ENCODE data around the gene TBC1D14. TPM values are rescaled to one million over a fixed set of nuclear protein-coding genes. Genes with fewer than 3 reads are reported as not detected.

The TBC1D14 gene
- total and polyA plus RNA-seq, 9 of the 15 experiments (the other 6 are each of a cell fraction or from before 2014, with no cell fraction given), result 2.1 to 59.6 (median 44.8) TPM

DNA sequence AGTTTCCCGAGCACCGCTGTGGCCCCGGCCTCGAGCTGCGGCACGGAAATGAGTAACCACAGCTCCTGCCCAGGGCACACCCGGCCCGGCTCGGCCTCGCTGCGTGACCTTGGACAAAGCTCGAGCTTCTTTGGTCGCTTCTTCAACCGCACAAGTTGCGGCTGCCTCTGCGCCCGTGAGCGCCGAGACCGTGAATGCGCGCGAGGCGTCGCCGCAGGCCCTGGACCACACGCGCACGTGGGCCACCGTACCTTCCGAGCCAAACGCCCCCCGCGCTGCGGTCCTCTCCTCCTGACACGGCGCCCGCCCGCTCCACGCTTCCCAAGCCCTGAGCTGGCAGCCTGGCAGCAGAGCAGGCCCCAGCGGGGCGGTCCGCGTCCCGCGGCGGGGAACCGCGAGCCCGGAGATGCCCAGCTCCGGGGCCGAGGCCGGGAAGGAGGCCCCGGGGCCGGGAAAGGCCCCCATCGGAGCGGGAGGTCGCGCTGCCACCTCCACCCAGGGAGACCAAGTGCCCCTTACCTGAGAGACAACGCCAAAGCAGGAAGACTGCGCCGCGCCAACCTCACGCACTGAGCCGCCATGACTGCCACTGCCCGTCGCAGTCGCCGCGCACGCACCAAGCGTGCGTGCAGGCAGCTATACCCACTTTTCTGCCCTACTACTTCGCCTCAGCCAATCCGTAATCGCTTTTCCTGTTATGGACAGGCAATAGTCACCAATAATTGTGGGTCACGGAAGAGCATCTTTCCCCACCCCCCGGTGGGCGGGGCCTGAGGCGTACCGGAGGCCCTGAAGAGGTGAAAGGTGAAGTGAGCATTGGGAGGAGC is 158.0 kb downstream of the TBC1D14 start, which contains the start of gene GRPEL1 (continued):
- TF ChIP-seq ESRRB (CRISPR knock-in tag; IDR thresholded peaks at IDR 0.05; ENCODE audit: borderline replicate concordance) (no peak), SMARCA5 (IDR thresholded peaks at IDR 0.05) (no peak), PYGO2 (tag; IDR thresholded peaks at IDR 0.05) (no peak), POLR2B (IDR thresholded peaks at IDR 0.05; ENCODE audit: low read depth, partially characterized antibody) (peak; percentile 53), CBFA2T2 (conservative IDR thresholded peaks at IDR 0.05) (no peak), CTCF (IDR thresholded peaks at IDR 0.05 in 2 of 3, conservative IDR thresholded peaks at IDR 0.05 in 1 of 3; ENCODE audit: insufficient read depth in 2 of 3, low read depth in 1 of 3, low read length in 3 of 3) (no peak), SIRT6 (IDR thresholded peaks at IDR 0.05; ENCODE audit: low read depth, low read length) (no peak), ZBTB1 (CRISPR knock-in tag; IDR thresholded peaks at IDR 0.05; ENCODE audit: borderline replicate concordance, low read depth) (peak; percentile 17; the same call in 1 of the 2 replicates), BCL6 (CRISPR knock-in tag; IDR thresholded peaks at IDR 0.05) (no peak), CREB5 (CRISPR knock-in tag; IDR thresholded peaks at IDR 0.05) (no peak), CHD1 (IDR thresholded peaks at IDR 0.05; ENCODE audit: low read length) (peak; percentile 73), ZNF583 (CRISPR knock-in tag; IDR thresholded peaks at IDR 0.05) (no peak), ZC3H8 (IDR thresholded peaks at IDR 0.05) (no peak), TCFL5 (CRISPR knock-in tag; conservative IDR thresholded peaks at IDR 0.05) (no peak), KDM2B (CRISPR knock-in tag; IDR thresholded peaks at IDR 0.05) (no peak), FOXK2 (conservative IDR thresholded peaks at IDR 0.05 in 1 of 2, IDR thresholded peaks at IDR 0.05 in 1 of 2; ENCODE audit: low read depth in 2 of 2) (peak in 1 of 2 experiments; percentile 30; a peak in 1 of 4 replicates), ZC3H11A (IDR thresholded peaks at IDR 0.05; ENCODE audit: low read depth, low read length) (no peak), RCOR1 (IDR thresholded peaks at IDR 0.05; ENCODE audit: borderline replicate concordance in 1 of 2, low read depth in 2 of 2, low read length in 2 of 2) (peak in 1 of 2 experiments; percentile 63; a peak in 1 of 4 replicates), PHF20 (IDR thresholded peaks at IDR 0.05; ENCODE audit: partially characterized antibody) (no peak), RBM14 (IDR thresholded peaks at IDR 0.05; ENCODE audit: borderline replicate concordance, insufficient read depth, low read depth, low read length) (0 out of 2 replicates have a peak, but pooled peaks have one; percentile 50)
- TF ChIP-seq, protein P1, sequence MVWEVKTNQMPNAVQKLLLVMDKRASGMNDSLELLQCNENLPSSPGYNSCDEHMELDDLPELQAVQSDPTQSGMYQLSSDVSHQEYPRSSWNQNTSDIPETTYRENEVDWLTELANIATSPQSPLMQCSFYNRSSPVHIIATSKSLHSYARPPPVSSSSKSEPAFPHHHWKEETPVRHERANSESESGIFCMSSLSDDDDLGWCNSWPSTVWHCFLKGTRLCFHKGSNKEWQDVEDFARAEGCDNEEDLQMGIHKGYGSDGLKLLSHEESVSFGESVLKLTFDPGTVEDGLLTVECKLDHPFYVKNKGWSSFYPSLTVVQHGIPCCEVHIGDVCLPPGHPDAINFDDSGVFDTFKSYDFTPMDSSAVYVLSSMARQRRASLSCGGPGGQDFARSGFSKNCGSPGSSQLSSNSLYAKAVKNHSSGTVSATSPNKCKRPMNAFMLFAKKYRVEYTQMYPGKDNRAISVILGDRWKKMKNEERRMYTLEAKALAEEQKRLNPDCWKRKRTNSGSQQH (CRISPR knock-in tag; IDR thresholded peaks at IDR 0.05), result no peak
- TF ChIP-seq, protein P2, sequence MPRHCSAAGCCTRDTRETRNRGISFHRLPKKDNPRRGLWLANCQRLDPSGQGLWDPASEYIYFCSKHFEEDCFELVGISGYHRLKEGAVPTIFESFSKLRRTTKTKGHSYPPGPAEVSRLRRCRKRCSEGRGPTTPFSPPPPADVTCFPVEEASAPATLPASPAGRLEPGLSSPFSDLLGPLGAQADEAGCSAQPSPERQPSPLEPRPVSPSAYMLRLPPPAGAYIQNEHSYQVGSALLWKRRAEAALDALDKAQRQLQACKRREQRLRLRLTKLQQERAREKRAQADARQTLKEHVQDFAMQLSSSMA (CRISPR knock-in tag; IDR thresholded peaks at IDR 0.05), result peak; percentile 65; the same call in 1 of the 2 replicates

Data from K562 (cell line).